ENCODE measurements around the gene ZNF423. TPM values are rescaled to one million over a fixed set of nuclear protein-coding genes. Genes with fewer than 3 reads are reported as not detected.

ZNF423 gene
- total RNA-seq, 1 donor from 2014 or later: not detected

DNA sequence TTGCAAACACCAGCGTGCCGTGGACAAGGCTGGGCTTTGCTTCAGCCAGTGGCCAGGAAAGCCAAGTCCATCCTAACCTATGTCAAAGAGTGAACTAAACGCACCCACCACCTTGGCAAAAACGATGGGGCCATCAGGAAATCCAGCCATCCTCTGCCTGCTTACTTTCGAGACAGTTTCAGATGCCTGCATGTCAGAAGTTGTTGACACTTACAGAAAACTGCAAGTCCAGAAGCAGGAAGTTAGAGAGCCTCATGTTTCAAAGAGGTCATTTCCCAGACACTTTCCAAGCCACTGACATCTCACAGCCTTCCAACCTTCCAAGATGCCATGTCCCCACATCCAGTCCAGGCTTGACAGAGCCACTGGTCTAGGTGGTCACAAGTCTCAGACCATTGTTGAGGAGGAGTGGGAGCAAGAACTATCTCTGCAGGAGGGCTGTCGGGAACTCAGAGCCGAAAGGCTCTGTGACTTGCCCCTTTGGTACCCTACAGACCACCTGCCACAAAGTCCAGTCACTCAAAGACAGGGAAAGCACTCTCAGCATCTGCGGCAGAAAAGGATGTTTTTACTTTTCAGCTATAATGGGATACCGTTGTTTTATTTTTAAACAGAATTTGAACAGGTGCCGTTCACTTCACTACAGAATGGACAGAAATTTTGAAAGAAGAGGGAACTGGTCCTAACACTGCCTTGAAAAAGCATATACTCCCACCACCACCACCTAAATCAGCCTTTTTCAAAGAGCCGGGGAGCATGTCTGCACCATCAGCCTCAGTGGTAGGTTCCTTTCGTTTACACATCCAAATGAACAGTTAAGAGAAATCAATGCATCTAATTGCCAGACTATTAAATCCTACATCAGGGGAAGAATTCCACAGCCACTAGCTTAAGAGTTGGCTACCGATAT is 5.1 kb downstream of the ZNF423 start:
- H3K9me3 Mint-ChIP-seq: no peaks in the 10 kb centered on the region
- peaks cover 33% of the 10 kb centered on the region for H3K27me3 Mint-ChIP-seq
- no peak overlapping the region for H3K4me3 Mint-ChIP-seq
- no peak overlapping the region for H3K27ac Mint-ChIP-seq
- CTCF ChIA-PET: no interaction called here
- no peaks in the 10 kb centered on the region for H3K36me3 Mint-ChIP-seq (ENCODE audit: low read depth)
- intact Hi-C loops (cut with micrococcal nuclease): no loop called here
- no peak for TF ChIP-seq CTCF (IDR thresholded peaks at IDR 0.05)
- no peak for DNase-seq
- no peak for ATAC-seq (ENCODE audit: low read depth)
- H3K4me1 Mint-ChIP-seq: peaks cover 3% of the 10 kb centered on the region
- POLR2A ChIA-PET: no interaction called here

GRCh38 chr16:49849754-49850108 is 6.2 kb downstream of the ZNF423 start:
- Mint-ChIP-seq H3K27me3 (peaks cover 33% of the 10 kb centered on the region), H3K4me3 (no peak overlapping the region)
- POLR2A ChIA-PET: no interaction called here

DNA sequence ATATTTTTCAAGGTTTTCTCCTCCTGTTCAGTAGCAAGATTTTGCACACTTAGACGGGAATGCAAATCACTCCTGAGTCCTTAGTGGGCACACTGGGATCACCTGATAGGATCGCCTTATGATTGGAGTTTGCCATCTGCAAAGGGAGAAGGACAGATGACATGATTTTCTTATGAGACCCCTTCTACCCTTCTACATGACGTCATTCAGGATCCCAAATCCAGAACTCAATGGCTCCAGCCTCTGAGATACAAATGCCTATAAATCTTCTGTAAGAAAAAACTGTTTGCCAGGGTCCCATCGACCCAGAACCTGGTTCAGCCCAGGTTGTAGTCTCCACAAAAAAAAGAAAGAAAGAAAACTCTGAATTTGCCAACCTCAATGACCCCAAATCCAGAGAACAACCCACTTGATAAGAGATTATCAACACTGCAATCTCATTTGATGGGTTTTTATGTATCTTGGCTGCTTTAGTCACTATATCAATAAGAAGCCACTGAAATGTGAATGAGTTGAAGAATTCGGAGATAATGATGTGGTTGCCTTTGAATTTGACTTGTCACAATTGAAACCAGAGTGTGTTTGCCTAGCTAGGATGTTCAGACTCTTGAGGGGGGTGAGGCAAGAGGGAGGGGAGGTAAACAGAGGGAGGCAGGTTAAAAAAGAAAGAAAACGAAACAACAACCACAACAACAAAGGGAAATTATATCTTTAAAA is 6.7 kb downstream of the ZNF423 start:
- TF ChIP-seq CTCF (IDR thresholded peaks at IDR 0.05): no peak
- CTCF ChIA-PET: no interaction called here
- H3K27me3 Mint-ChIP-seq: peaks cover 32% of the 10 kb centered on the region

More at GRCh38 chr16:49849754-49850108, 6.2 kb downstream of the ZNF423 start:
- intact Hi-C loops (cut with micrococcal nuclease): no loop called here
- no peak for TF ChIP-seq CTCF (IDR thresholded peaks at IDR 0.05)
- peaks cover 3% of the 10 kb centered on the region for H3K4me1 Mint-ChIP-seq
- no peaks in the 10 kb centered on the region for H3K36me3 Mint-ChIP-seq (ENCODE audit: low read depth)
- no peak overlapping the region for H3K27ac Mint-ChIP-seq
- CTCF ChIA-PET: no interaction called here
- DNase-seq: no peak
- no peak for ATAC-seq (ENCODE audit: low read depth)
- H3K9me3 Mint-ChIP-seq: no peaks in the 10 kb centered on the region

GRCh38 chr16:49848530-49848929 is 7.4 kb downstream of the ZNF423 start:
- POLR2A ChIA-PET: no interaction called here
- no peak for ATAC-seq (ENCODE audit: low read depth)
- intact Hi-C loops (cut with micrococcal nuclease): no loop called here
- no peak overlapping the region for H3K4me3 Mint-ChIP-seq
- no peaks in the 10 kb centered on the region for H3K4me1 Mint-ChIP-seq
- H3K27me3 Mint-ChIP-seq: peaks cover 25% of the 10 kb centered on the region
- H3K9me3 Mint-ChIP-seq: no peaks in the 10 kb centered on the region
- CTCF ChIA-PET: no interaction called here
- no peak for DNase-seq
- H3K36me3 Mint-ChIP-seq (ENCODE audit: low read depth): no peaks in the 10 kb centered on the region
- H3K27ac Mint-ChIP-seq: no peak overlapping the region
- TF ChIP-seq CTCF (IDR thresholded peaks at IDR 0.05): no peak

More for the DNA sequence above, 6.7 kb downstream of the ZNF423 start:
- H3K27ac Mint-ChIP-seq: no peak overlapping the region
- peaks cover under 1% of the 10 kb centered on the region for H3K4me1 Mint-ChIP-seq
- DNase-seq (no peak), ATAC-seq (ENCODE audit: low read depth) (no peak)
- intact Hi-C loops (cut with micrococcal nuclease): no loop called here
- POLR2A ChIA-PET: no interaction called here
- no peaks in the 10 kb centered on the region for H3K36me3 Mint-ChIP-seq (ENCODE audit: low read depth)
- no peaks in the 10 kb centered on the region for H3K9me3 Mint-ChIP-seq
- no peak overlapping the region for H3K4me3 Mint-ChIP-seq

GRCh38 chr16:49846800-49847199 is 9.1 kb downstream of the ZNF423 start:
- DNase-seq (no peak), ATAC-seq (ENCODE audit: low read depth) (no peak)
- no peak overlapping the region for H3K4me3 Mint-ChIP-seq
- intact Hi-C loops (cut with micrococcal nuclease): no loop called here
- POLR2A ChIA-PET: no interaction called here
- no peak for TF ChIP-seq CTCF (IDR thresholded peaks at IDR 0.05)
- peaks cover 19% of the 10 kb centered on the region for H3K27me3 Mint-ChIP-seq
- H3K9me3 Mint-ChIP-seq: no peaks in the 10 kb centered on the region
- no peaks in the 10 kb centered on the region for H3K4me1 Mint-ChIP-seq
- no peak overlapping the region for H3K27ac Mint-ChIP-seq
- no peaks in the 10 kb centered on the region for H3K36me3 Mint-ChIP-seq (ENCODE audit: low read depth)
- CTCF ChIA-PET: no interaction called here

Data from activated B cell treated with CpG ODN at 0.5 μM for 24 hours (primary cell).